Neutrophil (primary cell): ENCODE measurements around the gene CKAP4.

ENCODE experiments used
- H3K27ac ChIP-seq: fragments of 200-600 bp; sonication (generic); 2 replicates; pipeline ENCODE4 v1.5.1; 2016; ENCODE audit warnings: mild to moderate bottlenecking, moderate library complexity
- H3K27me3 ChIP-seq: fragments of 200-600 bp; sonication (generic); 2 replicates; pipeline ENCODE4 v1.6.0; 2016; ENCODE audit warnings: mild to moderate bottlenecking
- H3K36me3 ChIP-seq: fragments of 200-600 bp; sonication (generic); 2 replicates; pipeline ENCODE4 v1.5.1; 2017
- H3K4me1 ChIP-seq, 2 experiments: fragments of 200-600 bp in 1 of 2; sonication (generic) in 1 of 2; 1 replicate in 1 of 2; 2 replicates in 1 of 2; pipeline versions ENCODE4 v1.5.1 to v1.6.1; 2013 to 2016; ENCODE audit warnings: low read depth in 1 of 2, low read length in 1 of 2, mild to moderate bottlenecking in 1 of 2, moderate library complexity in 1 of 2; ENCODE audit not compliant: control insufficient read depth in 1 of 2, insufficient read depth in 1 of 2
- H3K4me3 ChIP-seq, 2 experiments: fragments of 200-600 bp in 1 of 2; sonication (generic) in 1 of 2; 1 replicate in 1 of 2; 2 replicates in 1 of 2; pipeline ENCODE4 v1.5.1; 2013 to 2016; ENCODE audit warnings: low read depth in 1 of 2, low read length in 1 of 2, mild to moderate bottlenecking in 1 of 2, moderate library complexity in 1 of 2
- H3K9me3 ChIP-seq: fragments of 200-600 bp; sonication (generic); 2 replicates; pipeline ENCODE4 v1.5.1; 2016
- CTCF ChIP-seq: fragments of 200-600 bp; sonication (generic); IDR thresholded peaks from 2 replicates; pipeline ENCODE4 v1.5.1; 2016; ENCODE audit warnings: antibody characterized with exemption

The CKAP4 gene

GRCh38 chr12:106273491-106273890, 25.7 kb upstream of the CKAP4 start:
- no peak for TF ChIP-seq CTCF
- no peaks in the 10 kb centered on the region for H3K36me3 ChIP-seq
- no peak overlapping the region for H3K4me3 ChIP-seq
- H3K4me1 ChIP-seq: peaks cover 68 to 70% of the 10 kb centered on the region in 2 experiments
- H3K27ac ChIP-seq: peak overlapping the region; percentile 77
- no peaks in the 10 kb centered on the region for H3K27me3 ChIP-seq
- H3K9me3 ChIP-seq: no peaks in the 10 kb centered on the region

- Histone ChIP-seq H3K27ac (peak overlapping the region; percentile 6), H3K27me3 (no peaks in the 10 kb centered on the region), H3K4me3 (no peak overlapping the region), H3K9me3 (no peaks in the 10 kb centered on the region), H3K36me3 (no peaks in the 10 kb centered on the region), H3K4me1 (peaks cover 55 to 56% of the 10 kb centered on the region in 2 experiments)
- TF ChIP-seq CTCF: no peak
These were observed 24.0 kb upstream of the CKAP4 start for GRCh38 chr12:106271575-106272505.

GRCh38 chr12:106269150-106269771, 21.4 kb upstream of the CKAP4 start:
- Histone ChIP-seq H3K27me3 (no peaks in the 10 kb centered on the region), H3K27ac (peak overlapping the region; percentile 84), H3K4me3 (peak overlapping the region in 1 of 2 experiments; percentile 28), H3K9me3 (no peaks in the 10 kb centered on the region), H3K36me3 (no peaks in the 10 kb centered on the region), H3K4me1 (peaks cover 47% of the 10 kb centered on the region in 2 experiments)
- TF ChIP-seq CTCF: no peak

GRCh38 chr12:106267535-106267934, 19.7 kb upstream of the CKAP4 start:
- Histone ChIP-seq H3K27me3 (no peaks in the 10 kb centered on the region), H3K36me3 (no peaks in the 10 kb centered on the region), H3K27ac (no peak overlapping the region), H3K4me1 (peaks cover 30% of the 10 kb centered on the region in 2 experiments), H3K4me3 (no peak overlapping the region), H3K9me3 (no peaks in the 10 kb centered on the region)
- no peak for TF ChIP-seq CTCF

GRCh38 chr12:106265116-106265515, 17.3 kb upstream of the CKAP4 start:
- Histone ChIP-seq H3K27ac (no peak overlapping the region), H3K36me3 (no peaks in the 10 kb centered on the region), H3K27me3 (no peaks in the 10 kb centered on the region), H3K9me3 (no peaks in the 10 kb centered on the region), H3K4me3 (no peak overlapping the region), H3K4me1 (peaks cover 17 to 20% of the 10 kb centered on the region in 2 experiments)
- no peak for TF ChIP-seq CTCF
